SU-DHL-6 (cell line): ENCODE measurements around the gene IGF2.

Experiments
- H2AFZ ChIP-seq: fragments of 200-600 bp; sonication (generic); 2 replicates; pipeline ENCODE4 v1.6.1; 2014; ENCODE audit warnings: low read depth, mild to moderate bottlenecking, moderate library complexity, mixed read lengths, antibody characterized with exemption, low read length; ENCODE audit not compliant: severe bottlenecking
- H3F3A ChIP-seq: fragments of 200-600 bp; shearing (Covaris generic); 2 replicates; pipeline ENCODE4 v1.6.0; 2016; ENCODE audit warnings: antibody characterized with exemption, mild to moderate bottlenecking; ENCODE audit not compliant: insufficient read depth
- H3K27ac ChIP-seq: fragments of 200-600 bp; sonication (generic); 2 replicates; pipeline ENCODE4 v1.5.1; 2016; ENCODE audit warnings: low read depth, mild to moderate bottlenecking, low read length, moderate library complexity, mixed read lengths
- H3K27me3 ChIP-seq: fragments of 200-600 bp; sonication (generic), shearing (Covaris generic); 2 replicates; pipeline ENCODE4 v1.6.0; 2014; ENCODE audit warnings: mild to moderate bottlenecking, low read length
- H3K36me3 ChIP-seq: fragments of 200-600 bp; sonication (generic); 2 replicates; pipeline ENCODE4 v1.6.1; 2014; ENCODE audit warnings: mild to moderate bottlenecking, low read length, mixed read lengths
- H3K4me2 ChIP-seq: fragments of 300-600, 200-600 bp; shearing (Covaris generic), sonication (generic); 2 replicates; pipeline ENCODE4 v1.6.0; 2014; ENCODE audit warnings: low read length, low read depth, mild to moderate bottlenecking; ENCODE audit not compliant: poor library complexity, severe bottlenecking
- H3K4me3 ChIP-seq: fragments of 200-600 bp; sonication (generic); 2 replicates; pipeline ENCODE4 v1.5.1; 2014; ENCODE audit warnings: antibody characterized with exemption, low read length, mild to moderate bottlenecking, mixed read lengths; ENCODE audit not compliant: insufficient read depth, poor library complexity, severe bottlenecking
- H3K79me2 ChIP-seq: fragments of 200-600 bp; sonication (generic); 2 replicates; pipeline ENCODE4 v1.6.1; 2014; ENCODE audit warnings: mild to moderate bottlenecking, low read length, moderate library complexity; ENCODE audit not compliant: insufficient read depth
- H3K9ac ChIP-seq: fragments of 200-600 bp; sonication (generic); 2 replicates; pipeline ENCODE4 v1.7.0; 2014; ENCODE audit warnings: mild to moderate bottlenecking, low read length
- H3K9me2 ChIP-seq: fragments of 200-600 bp; sonication (generic); replicated peaks from 2 replicates; pipeline ENCODE4 v1.6.1; 2014; ENCODE audit warnings: low read length; ENCODE audit not compliant: insufficient read depth
- H3K9me3 ChIP-seq: fragments of 200-600 bp; sonication (generic); 2 replicates; pipeline ENCODE4 v1.6.1; 2014; ENCODE audit warnings: low read length, mixed read lengths; ENCODE audit not compliant: insufficient read depth
- H4K20me1 ChIP-seq: fragments of 200-600 bp; sonication (generic); 2 replicates; pipeline ENCODE4 v1.6.1; 2014; ENCODE audit warnings: low read depth, mild to moderate bottlenecking, antibody characterized with exemption, low read length, moderate library complexity, mixed read lengths
- EZH2phosphoT487 ChIP-seq: fragments of 200-600 bp; sonication (generic), shearing (Covaris generic); conservative IDR thresholded peaks from 2 replicates; pipeline ENCODE4 v1.6.1; 2018; ENCODE audit warnings: mild to moderate bottlenecking, antibody characterized with exemption, low read length, moderate library complexity, mixed read lengths
- TF ChIP-seq, protein P1 (sequence below): fragments of 200-600 bp; sonication (generic); IDR thresholded peaks from one replicate; pipeline ENCODE4 v1.5.1; 2017; ENCODE audit warnings: antibody characterized with exemption, mild to moderate bottlenecking, low read length, moderate library complexity; ENCODE audit not compliant: insufficient read depth, poor library complexity, severe bottlenecking

Gene IGF2

GRCh38 chr11:2109541-2110019 is 29.6 kb downstream of the IGF2 start:
- H2AFZ ChIP-seq: no peak overlapping the region

GRCh38 chr11:2108675-2109491 is 30.3 kb downstream of the IGF2 start:
- Histone ChIP-seq H4K20me1 (no peaks in the 10 kb centered on the region), H2AFZ (no peak overlapping the region), H3K9me3 (no peaks in the 10 kb centered on the region), H3K9me2 (no peaks in the 10 kb centered on the region), H3K9ac (no peak overlapping the region), H3F3A (no peaks in the 10 kb centered on the region), H3K36me3 (no peaks in the 10 kb centered on the region), H3K27me3 (no peaks in the 10 kb centered on the region), H3K27ac (no peak overlapping the region), H3K4me2 (no peak overlapping the region), H3K4me3 (no peak overlapping the region), H3K79me2 (no peaks in the 10 kb centered on the region)
- no peak for TF ChIP-seq EZH2phosphoT487
- TF ChIP-seq, protein P1, sequence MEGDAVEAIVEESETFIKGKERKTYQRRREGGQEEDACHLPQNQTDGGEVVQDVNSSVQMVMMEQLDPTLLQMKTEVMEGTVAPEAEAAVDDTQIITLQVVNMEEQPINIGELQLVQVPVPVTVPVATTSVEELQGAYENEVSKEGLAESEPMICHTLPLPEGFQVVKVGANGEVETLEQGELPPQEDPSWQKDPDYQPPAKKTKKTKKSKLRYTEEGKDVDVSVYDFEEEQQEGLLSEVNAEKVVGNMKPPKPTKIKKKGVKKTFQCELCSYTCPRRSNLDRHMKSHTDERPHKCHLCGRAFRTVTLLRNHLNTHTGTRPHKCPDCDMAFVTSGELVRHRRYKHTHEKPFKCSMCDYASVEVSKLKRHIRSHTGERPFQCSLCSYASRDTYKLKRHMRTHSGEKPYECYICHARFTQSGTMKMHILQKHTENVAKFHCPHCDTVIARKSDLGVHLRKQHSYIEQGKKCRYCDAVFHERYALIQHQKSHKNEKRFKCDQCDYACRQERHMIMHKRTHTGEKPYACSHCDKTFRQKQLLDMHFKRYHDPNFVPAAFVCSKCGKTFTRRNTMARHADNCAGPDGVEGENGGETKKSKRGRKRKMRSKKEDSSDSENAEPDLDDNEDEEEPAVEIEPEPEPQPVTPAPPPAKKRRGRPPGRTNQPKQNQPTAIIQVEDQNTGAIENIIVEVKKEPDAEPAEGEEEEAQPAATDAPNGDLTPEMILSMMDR: no peak

More at GRCh38 chr11:2109541-2110019, 29.6 kb downstream of the IGF2 start:
- Histone ChIP-seq H3K27ac (no peak overlapping the region), H3K27me3 (no peaks in the 10 kb centered on the region), H3F3A (no peaks in the 10 kb centered on the region), H3K4me3 (no peak overlapping the region), H3K9me2 (no peaks in the 10 kb centered on the region), H3K79me2 (no peaks in the 10 kb centered on the region), H3K4me2 (no peak overlapping the region), H4K20me1 (no peaks in the 10 kb centered on the region), H3K36me3 (no peaks in the 10 kb centered on the region), H3K9me3 (no peaks in the 10 kb centered on the region), H3K9ac (no peak overlapping the region)
- TF ChIP-seq EZH2phosphoT487: no peak
- TF ChIP-seq, protein P1: no peak

- no peak for TF ChIP-seq EZH2phosphoT487
- TF ChIP-seq, protein P1: no peak
- Histone ChIP-seq H3K4me2 (no peak overlapping the region), H3K9me3 (no peaks in the 10 kb centered on the region), H3K27ac (no peak overlapping the region), H3K27me3 (no peaks in the 10 kb centered on the region), H3K36me3 (no peaks in the 10 kb centered on the region), H3K9me2 (no peaks in the 10 kb centered on the region), H3F3A (no peaks in the 10 kb centered on the region), H2AFZ (no peak overlapping the region), H3K9ac (no peak overlapping the region), H3K79me2 (no peaks in the 10 kb centered on the region), H4K20me1 (no peaks in the 10 kb centered on the region), H3K4me3 (no peak overlapping the region)
These were observed 31.1 kb downstream of the IGF2 start for GRCh38 chr11:2107941-2108630.
